Vagina (tissue), 2 donors: ENCODE results near the gene TSPAN6. TPM values are rescaled to one million over a fixed set of nuclear protein-coding genes. Genes with fewer than 3 reads are reported as not detected.

Experiments used
- DNase-seq, 2 donors: peaks; one replicate each; pipeline ENCODE4 v3.0.0-alpha.2; 2017; ENCODE audit errors: extremely low spot score in 2 of 2
- H3K27ac ChIP-seq: fragments of 200-600 bp; sonication (generic); one replicate; pipeline ENCODE4 v1.5.1; 2019
- H3K27me3 ChIP-seq: fragments of 200-600 bp; sonication (generic); one replicate; pipeline ENCODE4 v1.5.1; 2019
- H3K36me3 ChIP-seq, 2 donors: fragments of 200-600 bp; sonication (generic); one replicate each; pipeline ENCODE4 v1.5.1; 2017 to 2019
- H3K4me1 ChIP-seq: fragments of 200-600 bp; sonication (generic); one replicate; pipeline ENCODE4 v1.5.1; 2019
- H3K4me3 ChIP-seq, 2 donors: fragments of 200-600 bp; sonication (generic); 1 replicate in 1 of 2; 2 replicates in 1 of 2; pipeline ENCODE4 v1.5.1; 2016 to 2019
- H3K9me3 ChIP-seq: fragments of 200-600 bp; sonication (generic); one replicate; pipeline ENCODE4 v1.5.1; 2019
- CTCF ChIP-seq, 3 experiments: fragments of 450-650 bp in 2 of 3; fragments of 200-600 bp in 1 of 3; sonication (generic) in 1 of 3; IDR thresholded peaks; one replicate each; pipeline ENCODE4 v1.5.1; 2017 to 2019; ENCODE audit warnings: antibody characterized with exemption in 3 of 3, mild to moderate bottlenecking in 2 of 3, moderate library complexity in 2 of 3
- POLR2A ChIP-seq, 2 donors: fragments of 450-650 bp; IDR thresholded peaks; one replicate each; pipeline ENCODE4 v1.6.1; 2017; ENCODE audit warnings: antibody characterized with exemption in 2 of 2, mild to moderate bottlenecking in 2 of 2, moderate library complexity in 2 of 2
- POLR2AphosphoS5 ChIP-seq, 2 donors: sonication (generic); formaldehyde crosslinking; IDR thresholded peaks; one replicate each; pipeline ENCODE4 v1.9.0; 2017; ENCODE audit warnings: antibody characterized with exemption in 2 of 2, mild to moderate bottlenecking in 2 of 2, low read depth in 1 of 2; ENCODE audit not compliant: insufficient read depth in 1 of 2
- intact Hi-C: fragments of 100-400 bp; cut with DNase I; formaldehyde crosslinking; loops from one replicate; pipeline ENCODE4 v1.15.1; 2023
- total RNA-seq: library from RNA; depleted of rRNA; stranded (reverse); fragments of >200 nt; gene quantifications from one replicate; pipeline ENCODE4 v1.2.3, GENCODE V29; 2016

The TSPAN6 gene
- total RNA-seq, 1 donor from 2014 or later, result 19.6 TPM

- Histone ChIP-seq H3K27me3 (no peaks in the 10 kb centered on the region), H3K9me3 (no peaks in the 10 kb centered on the region), H3K27ac (peak overlapping the region; percentile 77), H3K4me1 (peaks cover 25% of the 10 kb centered on the region), H3K4me3 (no peak overlapping the region), H3K36me3 (no peaks in the 10 kb centered on the region)
- TF ChIP-seq POLR2AphosphoS5 (IDR thresholded peaks at IDR 0.05; ENCODE audit: insufficient read depth in 1 of 2, low read depth in 1 of 2) (no peak), CTCF (IDR thresholded peaks at IDR 0.05) (no peak), POLR2A (IDR thresholded peaks at IDR 0.05) (no peak)
- intact Hi-C loops, result no loop called here
- no peak for DNase-seq
Observed at GRCh38 chrX:100648458-100649417, 12.1 kb upstream of the TSPAN6 start.

GRCh38 chrX:100647739-100648138, 11.1 kb upstream of the TSPAN6 start:
- no peaks in the 10 kb centered on the region for H3K27me3 ChIP-seq
- no peaks in the 10 kb centered on the region for H3K9me3 ChIP-seq
- no peak overlapping the region for H3K4me3 ChIP-seq
- DNase-seq, result no peak
- intact Hi-C loops, result no loop called here
- peak overlapping the region; percentile 77 for H3K27ac ChIP-seq
- peaks cover 35% of the 10 kb centered on the region for H3K4me1 ChIP-seq
- no peak for TF ChIP-seq POLR2AphosphoS5 (IDR thresholded peaks at IDR 0.05; ENCODE audit: insufficient read depth in 1 of 2, low read depth in 1 of 2)
- TF ChIP-seq CTCF (IDR thresholded peaks at IDR 0.05), result no peak
- TF ChIP-seq POLR2A (IDR thresholded peaks at IDR 0.05), result no peak
- no peaks in the 10 kb centered on the region for H3K36me3 ChIP-seq

GRCh38 chrX:100647095-100647494, 10.5 kb upstream of the TSPAN6 start:
- H3K27ac ChIP-seq, result peak overlapping the region; percentile 77
- intact Hi-C loops, result no loop called here
- H3K36me3 ChIP-seq, result no peaks in the 10 kb centered on the region
- no peak for DNase-seq
- H3K4me1 ChIP-seq, result peaks cover 35% of the 10 kb centered on the region
- TF ChIP-seq POLR2AphosphoS5 (IDR thresholded peaks at IDR 0.05; ENCODE audit: insufficient read depth in 1 of 2, low read depth in 1 of 2) (no peak), CTCF (IDR thresholded peaks at IDR 0.05) (no peak), POLR2A (IDR thresholded peaks at IDR 0.05) (no peak)
- no peak overlapping the region for H3K4me3 ChIP-seq
- H3K9me3 ChIP-seq, result no peaks in the 10 kb centered on the region
- no peaks in the 10 kb centered on the region for H3K27me3 ChIP-seq

GRCh38 chrX:100645106-100645505, 8.5 kb upstream of the TSPAN6 start:
- Histone ChIP-seq H3K27ac (peak overlapping the region; percentile 77), H3K36me3 (no peaks in the 10 kb centered on the region), H3K4me1 (peaks cover 27% of the 10 kb centered on the region), H3K27me3 (no peaks in the 10 kb centered on the region), H3K4me3 (peak overlapping the region; percentile 25 to 37), H3K9me3 (no peaks in the 10 kb centered on the region)
- intact Hi-C loops, result no loop called here
- no peak for TF ChIP-seq POLR2A (IDR thresholded peaks at IDR 0.05)
- no peak for DNase-seq

GRCh38 chrX:100643956-100644860, 7.6 kb upstream of the TSPAN6 start, which contains the start of gene SRPX2:
Gene SRPX2 (plus strand): TSS chrX:100644199. CDS start chrX:100646323, 2,124 bp downstream.
- TF ChIP-seq POLR2AphosphoS5 (IDR thresholded peaks at IDR 0.05; ENCODE audit: insufficient read depth in 1 of 2, low read depth in 1 of 2) (peak; percentile 12 to 65), CTCF (IDR thresholded peaks at IDR 0.05) (no peak), POLR2A (IDR thresholded peaks at IDR 0.05) (peak in 1 of 2 donors; percentile 28)
- H3K27me3 ChIP-seq, result no peaks in the 10 kb centered on the region
- no peaks in the 10 kb centered on the region for H3K36me3 ChIP-seq
- no peak for DNase-seq
- no peaks in the 10 kb centered on the region for H3K9me3 ChIP-seq
- H3K4me1 ChIP-seq, result peaks cover 26% of the 10 kb centered on the region
- intact Hi-C loops, result no loop called here
- H3K27ac ChIP-seq, result peak within 1 kb of the TSS; percentile 77
- peak within 1 kb of the TSS; percentile 25 to 37 for H3K4me3 ChIP-seq
